ENCODE results near the gene PEX3.
"Not testable (repeated sequence)": the region's sequence is repeated elsewhere in the genome, so short reads cannot be mapped to it uniquely, and the experiment has no call there.

Gene PEX3

GRCh38 chr6:143447865-143448264 lies 2.7 kb upstream of the PEX3 start:
- not testable (repeated sequence) for DNase-seq (ENCODE audit: low read depth)

GRCh38 chr6:143449082-143449713 lies 1.4 kb upstream of the PEX3 start:
- no peak for DNase-seq (ENCODE audit: low read depth)

GRCh38 chr6:143449714-143450452 lies 722 bp upstream of the PEX3 start:
- DNase-seq (ENCODE audit: low read depth), result peak; percentile 20

GRCh38 chr6:143451531-143451930 lies 926 bp downstream of the PEX3 start:
- DNase-seq (ENCODE audit: low read depth), result no peak

- no peak for DNase-seq (ENCODE audit: low read depth)
Measured at GRCh38 chr6:143457563-143458359, 7.2 kb downstream of the PEX3 start.

GRCh38 chr6:143465546-143465945 lies 14.9 kb downstream of the PEX3 start:
- no peak for DNase-seq (ENCODE audit: low read depth)

GRCh38 chr6:143468026-143468425 lies 17.4 kb downstream of the PEX3 start:
- DNase-seq (ENCODE audit: low read depth), result no peak

- not testable (repeated sequence) for DNase-seq (ENCODE audit: low read depth)
Measured at GRCh38 chr6:143468823-143469222, 18.2 kb downstream of the PEX3 start.

- no peak for DNase-seq (ENCODE audit: low read depth)
Measured at GRCh38 chr6:143471822-143472221, 21.2 kb downstream of the PEX3 start.

- DNase-seq (ENCODE audit: low read depth), result no peak
Measured at GRCh38 chr6:143476545-143476944, 25.9 kb downstream of the PEX3 start.

- DNase-seq (ENCODE audit: low read depth), result no peak
Measured at GRCh38 chr6:143478479-143479062, 28.0 kb downstream of the PEX3 start.

- DNase-seq (ENCODE audit: low read depth), result no peak
Measured at GRCh38 chr6:143482593-143482992, 32.0 kb downstream of the PEX3 start.

GRCh38 chr6:143485967-143486366 lies 35.4 kb downstream of the PEX3 start:
- no peak for DNase-seq (ENCODE audit: low read depth)

GRCh38 chr6:143486752-143487151 lies 36.1 kb downstream of the PEX3 start:
- no peak for DNase-seq (ENCODE audit: low read depth)

- no peak for DNase-seq (ENCODE audit: low read depth)
Measured at GRCh38 chr6:143490244-143490643, 39.6 kb downstream of the PEX3 start.

GRCh38 chr6:143490775-143491174 lies 40.2 kb downstream of the PEX3 start:
- no peak for DNase-seq (ENCODE audit: low read depth)

- no peak for DNase-seq (ENCODE audit: low read depth)
Measured at GRCh38 chr6:143496974-143497373, 46.4 kb downstream of the PEX3 start.

GRCh38 chr6:143498428-143498827 lies 47.8 kb downstream of the PEX3 start:
- DNase-seq (ENCODE audit: low read depth), result no peak

- no peak for DNase-seq (ENCODE audit: low read depth)
Measured at GRCh38 chr6:143501851-143502250, 51.2 kb downstream of the PEX3 start.

GRCh38 chr6:143504369-143504768 lies 53.8 kb downstream of the PEX3 start:
- no peak for DNase-seq (ENCODE audit: low read depth)

- no peak for DNase-seq (ENCODE audit: low read depth)
Measured at GRCh38 chr6:143505111-143505510, 54.5 kb downstream of the PEX3 start.

GRCh38 chr6:143505537-143505936 lies 54.9 kb downstream of the PEX3 start:
- no peak for DNase-seq (ENCODE audit: low read depth)

GRCh38 chr6:143506199-143506598 lies 55.6 kb downstream of the PEX3 start:
- no peak for DNase-seq (ENCODE audit: low read depth)

All from stimulated activated CD8-positive, alpha-beta memory T cell treated with anti-CD3 and anti-CD28 coated beads, Interleukin-12 subunit alpha, Interleukin-12 subunit beta, amount 100 ng/mL, for 1 hour (primary cell).